Measurements from ENCODE around the gene TMC6. TPM values are rescaled to one million over a fixed set of nuclear protein-coding genes. Genes with fewer than 3 reads are reported as not detected.

The TMC6 gene
- total and polyA plus RNA-seq, 2 experiments from 2014 or later = 50.0 to 72.2 TPM

- Histone ChIP-seq H3K27ac (ENCODE audit: low read depth) (no peak overlapping the region), H3K27me3 (ENCODE audit: insufficient read depth) (peaks cover 10% of the 10 kb centered on the region), H3K9me2 (ENCODE audit: insufficient read depth) (no peaks in the 10 kb centered on the region), H3K4me1 (ENCODE audit: insufficient read depth) (peaks cover 28% of the 10 kb centered on the region), H3K4me3 (peak overlapping the region; percentile 95), H3F3A (replicated peaks; ENCODE audit: low read depth) (0 out of 2 replicates have a peak, but pooled peaks cover 7% of the 10 kb centered on the region), H3K4me2 (peak overlapping the region; percentile 99), H3K36me3 (ENCODE audit: insufficient read depth) (0 out of 2 replicates have a peak, but pooled peaks cover 5% of the 10 kb centered on the region), H2AFZ (no peak overlapping the region), H3K79me2 (replicated peaks; ENCODE audit: insufficient read depth) (0 out of 2 replicates have a peak, but pooled peaks cover 5% of the 10 kb centered on the region), H4K20me1 (replicated peaks; ENCODE audit: insufficient read depth) (no peaks in the 10 kb centered on the region)
- Mint-ChIP-seq H3K27ac (peak overlapping the region; percentile 67; the same call in 1 of the 2 replicates), H3K4me3 (peak overlapping the region; percentile 80), H3K9me3 (no peaks in the 10 kb centered on the region), H3K27me3 (ENCODE audit: insufficient read depth, low read depth, poor library complexity) (peaks cover 20% of the 10 kb centered on the region), H3K4me1 (peaks cover 20% of the 10 kb centered on the region), H3K36me3 (ENCODE audit: low read depth) (peaks cover 18% of the 10 kb centered on the region)
- TF ChIP-seq CTCF (conservative IDR thresholded peaks at IDR 0.05; ENCODE audit: low read depth in 2 of 2) (no peak), ZNF114 (CRISPR knock-in tag; IDR thresholded peaks at IDR 0.05) (no peak), NANOG (IDR thresholded peaks at IDR 0.05; ENCODE audit: borderline replicate concordance) (no peak), STAT1 (IDR thresholded peaks at IDR 0.05; ENCODE audit: unreplicated experiment) (no peak), ZNF462 (CRISPR knock-in tag; IDR thresholded peaks at IDR 0.05) (no peak), EZH2 (IDR thresholded peaks at IDR 0.05; ENCODE audit: low read depth, unreplicated experiment) (no peak)
- ATAC-seq (no peak), DNase-seq (ENCODE audit: low spot score) (no peak)
Observed at GRCh38 chr17:78126895-78127238, 1.7 kb downstream of the TMC6 start.
